Islet of Langerhans (tissue), 1 donor: ENCODE measurements around the gene POLR1G.

ENCODE experiments used
- FAIRE-seq: peaks from one replicate; lab custom pipeline; 2011; peaks lifted over from hg19 to GRCh38; lab: Jason Lieb, UNC

The POLR1G gene

DNA sequence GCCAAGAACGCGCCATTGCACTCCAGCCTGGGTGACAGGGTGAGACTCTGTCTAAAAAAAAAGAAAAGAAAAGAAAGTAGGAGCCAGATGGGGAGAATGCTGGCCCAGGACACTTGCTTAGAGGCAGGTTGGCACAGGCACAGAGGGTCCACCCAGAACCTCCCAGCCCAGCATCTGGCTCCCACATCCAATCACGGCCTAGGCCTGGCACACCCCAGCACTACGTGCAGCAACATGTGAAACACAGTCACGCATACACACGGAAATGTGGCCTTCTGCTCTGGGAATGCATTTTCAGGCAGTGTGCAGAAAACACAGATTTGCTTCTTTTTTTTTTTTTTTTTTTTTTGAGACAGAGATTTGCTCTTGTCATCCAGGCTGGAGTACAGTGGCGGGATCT, 40.5 kb downstream of the POLR1G start:
- FAIRE-seq, result no peak

DNA sequence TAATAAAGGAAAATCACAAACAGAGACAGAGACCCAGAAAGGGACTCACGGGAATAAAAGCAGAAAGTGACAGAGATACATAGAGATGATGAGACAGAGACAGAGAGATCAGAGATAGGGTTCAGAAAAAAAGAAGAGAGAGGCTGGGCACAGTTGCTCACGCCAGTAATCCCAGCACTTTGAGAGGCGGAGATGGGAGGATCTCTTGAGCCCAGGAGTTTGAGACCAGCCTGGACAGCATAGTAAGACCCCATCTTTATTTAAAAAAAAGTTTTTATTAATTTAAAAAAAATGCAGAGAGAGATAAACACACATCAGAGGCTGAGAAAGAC, 41.9 kb downstream of the POLR1G start:
- FAIRE-seq, result no peak

DNA sequence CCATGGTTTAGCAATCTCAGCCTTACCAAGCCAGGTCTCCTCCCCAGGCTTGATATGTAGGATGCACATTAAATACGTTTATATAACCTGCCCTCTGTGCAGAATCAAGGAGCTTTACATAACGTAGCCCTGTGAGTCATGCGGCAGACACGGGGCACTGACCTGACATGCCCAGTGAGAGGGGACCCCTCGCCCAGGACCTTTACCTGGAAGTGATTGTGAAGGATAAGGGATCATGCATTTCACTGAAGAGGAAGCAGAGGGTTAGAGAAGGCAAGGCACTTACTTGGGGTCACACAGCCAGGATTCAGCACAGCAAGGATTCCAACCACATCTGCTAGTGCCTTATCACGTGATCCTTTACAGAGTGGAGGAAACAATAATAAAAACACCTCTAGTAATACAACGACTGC, 42.4 kb downstream of the POLR1G start:
- no peak for FAIRE-seq

DNA sequence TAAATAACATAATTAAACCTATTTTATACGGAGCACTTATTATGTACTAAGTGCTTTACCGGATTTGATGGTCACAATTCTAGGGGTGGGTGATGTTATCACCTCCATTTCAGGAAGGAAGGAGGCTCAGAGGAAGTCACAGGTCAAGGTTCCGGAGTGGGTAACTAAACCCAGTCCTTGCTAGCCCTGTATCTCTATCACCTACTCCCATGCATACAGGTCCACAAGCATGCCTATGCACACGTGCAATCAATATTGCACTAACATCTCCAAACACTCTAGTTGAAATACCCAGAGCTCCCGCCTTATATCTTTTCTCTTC, 43.5 kb downstream of the POLR1G start:
- FAIRE-seq, result no peak

DNA sequence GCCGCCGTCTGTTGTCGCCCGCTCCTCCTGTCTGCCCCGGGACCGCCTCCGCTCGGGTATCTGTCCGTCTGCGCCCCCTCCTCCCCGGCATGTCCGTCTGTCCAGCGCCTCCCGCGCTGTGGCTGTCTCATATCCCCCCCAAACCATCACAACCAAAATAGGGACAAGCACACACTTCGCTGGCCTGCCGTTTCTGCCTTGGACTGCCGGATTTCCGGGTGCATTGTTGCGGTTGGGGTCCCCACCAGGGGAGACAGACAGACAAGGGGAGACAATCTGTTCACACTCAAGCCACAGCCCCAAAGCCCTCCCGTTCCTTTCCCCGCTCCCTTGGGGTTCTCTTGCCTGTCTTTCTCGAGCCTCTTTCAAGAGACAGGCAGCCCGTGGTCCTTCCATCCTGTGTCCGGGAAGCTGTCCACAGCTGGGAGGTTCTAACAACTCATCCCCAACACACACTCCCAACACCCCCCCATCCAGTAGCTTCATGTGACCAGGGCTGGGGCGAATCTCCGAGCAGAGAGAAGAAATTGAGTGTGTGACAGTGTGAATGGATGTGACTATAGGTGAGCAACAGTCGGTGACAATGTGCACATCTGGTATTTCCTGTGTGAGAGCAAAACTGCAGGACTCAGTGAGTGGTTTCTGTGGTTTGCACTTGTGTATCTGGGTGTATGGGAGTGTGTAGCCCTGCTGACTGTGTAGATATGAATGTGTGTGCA, 44.8 kb downstream of the POLR1G start:
- no peak for FAIRE-seq

DNA sequence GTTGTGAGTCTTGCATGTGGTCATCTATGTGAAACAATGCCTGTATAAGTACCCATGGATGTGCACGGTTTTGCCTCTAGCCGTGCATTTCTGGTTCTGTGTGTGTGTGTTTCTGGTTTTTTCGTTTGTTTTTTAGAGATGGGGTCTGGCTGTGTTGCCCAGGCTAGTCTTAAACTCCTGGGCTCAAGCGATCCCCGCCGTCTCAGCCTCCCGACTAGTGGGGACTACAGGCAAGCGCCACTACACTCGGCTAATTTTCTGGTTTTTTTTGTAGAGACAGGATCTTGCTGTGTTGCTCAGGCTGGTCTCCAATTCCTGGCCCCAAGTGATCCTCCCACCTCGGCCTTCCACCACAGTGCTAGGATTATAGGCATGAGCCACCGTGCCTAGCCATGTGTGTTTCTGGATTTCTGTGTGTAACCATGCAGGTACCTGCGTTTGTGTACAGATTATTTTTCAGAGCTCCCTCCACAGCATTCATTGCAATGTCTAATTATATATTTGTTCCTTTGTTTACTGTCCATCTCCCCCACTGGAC, 45.5 kb downstream of the POLR1G start:
- no peak for FAIRE-seq

DNA sequence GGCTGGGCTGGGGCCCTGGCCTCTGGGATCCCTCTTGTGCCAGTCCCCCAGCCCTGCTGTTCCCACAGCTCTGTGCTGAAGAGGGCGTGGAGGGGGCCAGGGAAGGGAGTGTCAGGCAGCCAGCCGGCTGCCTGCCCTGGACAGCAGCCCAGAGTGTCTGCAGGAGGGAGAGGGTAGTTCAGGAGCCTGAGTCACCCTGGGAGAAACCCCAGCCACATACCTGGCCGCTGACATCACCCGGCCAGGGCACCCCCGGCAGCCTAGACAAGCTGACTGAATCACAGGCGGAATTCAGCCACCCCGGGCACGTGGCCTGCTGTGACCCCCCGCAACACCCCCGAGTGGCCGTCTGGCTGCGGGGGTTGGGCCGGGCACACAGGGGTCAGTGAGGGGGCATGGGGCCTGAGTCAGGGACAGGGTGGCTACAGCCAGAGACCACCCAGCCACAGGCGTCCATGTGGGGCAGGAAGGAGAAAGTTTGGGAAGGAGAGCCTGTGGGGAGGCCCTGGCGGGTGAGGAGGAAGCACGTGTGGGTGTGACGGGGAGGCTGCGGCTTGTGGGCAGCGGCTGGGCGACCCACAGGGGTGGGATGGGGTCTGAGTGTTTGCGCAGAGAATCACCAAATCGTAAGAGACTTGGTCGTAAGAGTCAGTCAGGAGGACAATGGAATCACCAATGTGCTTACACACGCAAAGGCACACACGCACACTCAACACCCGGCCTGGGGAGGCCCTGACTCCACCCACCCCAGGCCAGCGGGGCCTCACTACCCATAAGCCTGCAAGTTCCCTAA, 49.5 kb downstream of the POLR1G start:
- FAIRE-seq, result no peak

DNA sequence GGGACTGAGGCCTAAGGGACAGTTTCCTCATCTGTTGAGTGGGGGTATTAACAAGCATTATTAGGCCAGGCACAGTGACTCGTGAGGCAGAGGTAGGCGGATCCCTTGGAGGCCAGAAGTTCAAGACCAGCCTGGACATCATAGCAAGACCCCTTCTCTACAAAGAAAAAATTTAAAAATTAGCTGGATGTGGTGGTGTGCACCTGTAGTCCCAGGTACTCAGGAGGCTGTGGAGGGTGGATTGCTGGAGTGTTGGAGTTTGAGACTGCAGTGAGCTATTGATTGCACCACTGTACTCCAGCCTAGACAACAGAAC, 50.0 kb downstream of the POLR1G start:
- no peak for FAIRE-seq

DNA sequence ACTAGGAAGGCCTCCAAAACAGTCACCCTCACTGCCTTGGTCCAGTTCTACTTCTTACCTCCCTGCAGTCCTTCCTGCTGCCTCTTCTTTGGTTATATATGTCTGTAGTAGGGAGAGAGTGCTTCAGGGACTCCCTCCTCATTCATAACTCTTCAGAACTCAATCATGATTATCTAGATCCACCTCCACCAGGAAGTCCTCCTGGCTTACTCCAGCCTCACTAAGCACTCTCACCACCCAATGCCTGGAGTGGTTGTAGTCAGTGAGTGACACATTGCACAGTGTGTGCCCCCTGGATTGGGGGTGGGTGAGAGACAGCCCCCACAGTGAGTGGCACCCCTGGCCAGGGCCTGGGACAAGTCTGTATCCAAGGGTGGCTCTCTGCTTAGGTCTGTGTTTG, 51.3 kb downstream of the POLR1G start:
- FAIRE-seq, result no peak
